GM18519 (cell line): ENCODE measurements around the gene SPRR2F.

Source experiments
- ATAC-seq: cut with Tn5 transposase; IDR thresholded peaks from one replicate; pipeline ENCODE4 v1.9.1; 2021; ENCODE audit warnings: mild to moderate bottlenecking, moderate library complexity; ENCODE audit not compliant: unreplicated experiment, low FRiP score

Gene SPRR2F

DNA sequence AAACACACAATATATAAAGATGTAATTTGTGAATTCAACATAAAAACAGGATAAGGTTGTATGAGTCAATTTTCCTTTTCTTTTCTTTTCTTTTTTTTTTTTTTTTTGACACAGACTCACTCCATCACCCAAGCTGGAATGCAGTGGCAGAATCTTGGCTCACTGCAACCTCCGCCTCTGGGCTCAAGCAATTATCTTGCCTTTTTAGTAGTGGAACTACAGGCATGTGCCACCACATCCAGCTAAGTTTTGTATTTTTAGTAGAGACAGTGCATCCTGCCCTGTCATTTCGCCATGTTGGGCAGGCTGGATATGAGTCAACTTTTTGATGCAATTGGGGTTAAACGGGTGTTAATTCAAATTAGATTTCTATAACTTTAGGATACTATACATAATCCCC, 31.6 kb downstream of the SPRR2F start:
- no peak for ATAC-seq

DNA sequence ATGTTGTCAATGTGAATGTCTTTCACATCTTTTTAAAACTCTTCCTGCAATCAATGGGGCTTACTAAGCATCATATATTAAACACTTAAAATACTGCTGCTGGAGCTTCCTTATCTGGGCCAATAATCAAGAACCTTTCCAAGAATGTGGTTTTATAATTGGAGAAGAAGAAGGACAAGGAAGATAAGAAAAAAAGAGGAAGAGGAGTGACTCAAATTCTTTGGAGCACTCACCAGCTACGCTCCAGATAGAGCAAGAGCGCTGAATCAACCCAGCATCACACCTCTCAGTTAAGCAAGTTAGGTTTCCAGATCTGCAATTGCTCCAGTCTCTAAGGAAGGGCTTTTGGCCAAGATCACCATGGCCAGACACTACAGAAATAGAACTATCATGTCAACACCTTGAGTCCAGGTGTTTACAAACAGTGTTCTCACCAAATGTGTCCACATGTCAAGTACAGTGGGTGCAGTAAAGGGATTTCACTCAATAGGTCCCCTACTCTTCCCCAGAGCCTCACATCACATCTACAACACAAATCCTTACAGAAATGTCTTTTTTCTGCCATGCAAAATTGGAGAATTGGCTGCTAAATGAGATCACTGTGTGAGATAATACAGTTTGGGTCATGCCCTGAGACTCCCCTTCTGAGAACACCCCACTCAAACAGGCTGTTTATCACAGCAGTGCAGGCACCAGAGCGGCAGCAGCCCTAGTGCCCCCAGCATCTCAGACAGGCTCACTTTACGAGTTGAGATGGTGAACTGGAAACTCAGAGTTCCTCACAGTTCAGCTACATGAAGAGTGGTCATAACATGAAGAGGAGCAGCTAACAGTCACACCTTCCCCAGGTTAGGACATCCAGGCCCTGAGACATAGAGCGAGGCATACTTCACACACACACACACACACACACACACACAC, 40.2 kb downstream of the SPRR2F start:
- no peak for ATAC-seq

DNA sequence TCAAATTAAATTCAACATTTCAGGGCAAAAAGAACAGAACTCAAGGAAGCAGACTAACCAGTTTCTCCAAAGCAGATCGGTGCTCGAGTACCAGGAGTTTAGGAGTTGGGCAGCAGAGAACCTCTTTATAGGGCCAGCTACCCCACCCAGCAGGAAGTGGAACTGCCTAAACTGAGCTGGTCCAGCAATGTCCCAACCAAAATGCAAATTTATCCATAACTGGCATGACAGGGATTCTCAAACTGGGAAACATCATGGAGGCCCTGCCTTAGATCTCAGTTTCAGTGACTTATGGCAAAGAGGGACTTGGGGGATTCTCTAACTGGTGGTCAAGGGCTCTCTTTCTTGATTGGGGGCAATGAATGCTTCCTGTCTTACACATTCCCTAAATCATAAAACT, 41.8 kb downstream of the SPRR2F start, which contains the start of gene SPRR2B:
SPRR2B (minus strand) TSS at position 101 of the 400 bp plus-strand sequence. CDS start 772 bp downstream, outside the sequence.
- ATAC-seq = no peak

DNA sequence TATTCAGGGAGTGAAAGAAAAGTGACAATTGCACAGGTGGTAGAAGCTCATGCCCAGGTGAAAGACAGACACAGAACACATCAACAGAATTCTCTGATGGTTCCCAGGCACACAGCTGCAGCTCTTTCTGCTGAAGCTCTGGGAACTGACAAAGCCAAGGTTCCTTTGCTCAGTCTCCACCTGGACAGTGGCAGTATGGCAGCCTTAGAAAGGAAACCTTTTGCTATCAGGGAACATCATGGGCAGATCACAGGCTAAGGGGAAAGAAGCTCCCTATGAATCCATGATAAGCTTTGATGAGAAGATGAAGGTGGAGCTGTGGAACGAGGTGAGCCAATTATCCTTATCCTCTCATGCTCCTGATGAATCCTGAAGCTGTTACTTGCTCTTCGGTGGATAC, 43.1 kb downstream of the SPRR2F start:
- ATAC-seq = no peak
